GM12874 (cell line): Measurements from ENCODE around the gene PLPPR5.

Source experiments
- CTCF ChIP-seq: IDR thresholded peaks from 2 replicates; pipeline ENCODE4 v1.5.1; 2011; ENCODE audit warnings: low read depth, mild to moderate bottlenecking, control low read depth, low read length, moderate library complexity; ENCODE audit not compliant: insufficient read depth

The PLPPR5 gene

GRCh38 chr1:98870959-98871903, 133.4 kb downstream of the PLPPR5 start:
- TF ChIP-seq CTCF: no peak

DNA sequence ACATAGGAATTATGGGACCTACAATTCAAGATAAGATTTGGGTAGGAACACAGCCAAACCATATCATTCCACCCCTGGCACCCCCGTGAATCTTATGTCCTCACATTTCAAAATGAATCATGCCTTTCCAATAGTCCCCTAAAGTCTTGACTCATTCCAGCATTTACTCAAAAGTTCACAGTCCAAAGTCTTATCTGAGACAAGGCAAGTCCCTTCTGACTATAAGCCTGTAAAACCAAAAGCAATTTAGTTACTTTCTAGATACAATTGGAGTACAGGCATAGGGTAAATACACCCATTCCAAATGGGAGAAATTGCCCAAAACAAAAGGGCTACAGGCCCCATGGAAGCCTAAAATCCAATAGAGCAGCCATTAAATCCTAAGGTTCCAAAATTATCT, 138.9 kb downstream of the PLPPR5 start:
- no peak for TF ChIP-seq CTCF

DNA sequence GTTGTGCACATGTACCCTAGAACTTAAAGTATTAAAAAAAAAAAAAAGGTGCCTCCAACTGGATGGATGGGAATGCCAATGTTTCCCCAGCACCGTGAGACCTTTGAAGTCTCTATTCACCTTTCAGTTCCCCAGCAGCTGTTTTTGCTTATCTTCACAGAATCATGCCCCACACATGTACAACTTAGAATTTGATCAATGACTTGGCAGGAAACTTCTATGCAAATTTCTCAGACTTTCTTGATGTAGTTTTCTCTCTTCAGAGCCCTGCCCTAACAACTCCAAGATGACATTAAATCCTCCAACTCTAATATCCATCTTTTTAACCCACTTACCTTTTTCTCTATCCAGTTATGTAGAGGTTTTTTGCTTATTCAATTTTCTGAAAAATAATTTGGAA, 144.3 kb downstream of the PLPPR5 start:
- no peak for TF ChIP-seq CTCF

DNA sequence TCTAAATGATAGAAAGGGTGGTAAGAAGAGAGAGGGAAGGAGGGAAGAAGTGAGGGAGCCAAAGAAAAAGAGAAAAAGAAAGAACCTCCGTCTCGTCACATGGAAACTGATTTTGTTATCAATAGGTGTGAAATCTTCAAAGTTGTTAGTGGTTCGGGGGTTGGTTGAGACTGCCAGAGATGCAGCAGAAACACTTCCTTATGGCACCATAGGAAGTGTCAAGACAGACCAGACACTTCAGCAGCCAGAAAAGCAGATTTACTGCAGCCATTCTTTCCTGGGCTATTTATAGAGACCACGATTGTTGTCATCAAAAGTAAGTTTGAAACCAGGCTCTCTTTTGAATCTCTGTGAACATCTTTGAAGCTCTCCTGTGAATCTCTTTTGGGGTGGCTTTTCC, 150.5 kb downstream of the PLPPR5 start:
- TF ChIP-seq CTCF: no peak

- TF ChIP-seq CTCF: no peak
These were observed 154.6 kb downstream of the PLPPR5 start for GRCh38 chr1:98849969-98850636.

- no peak for TF ChIP-seq CTCF
These were observed 162.4 kb downstream of the PLPPR5 start for GRCh38 chr1:98842241-98842640.
